A549 (cell line): Measurements from ENCODE around the gene CEP135.

Experiments
- BHLHE40 ChIP-seq: IDR thresholded peaks from 2 replicates; pipeline ENCODE4 v1.6.1; 2012; ENCODE audit warnings: low read depth, low read length, inconsistent platforms
- CBX2 ChIP-seq: fragments of 200-600 bp; sonication (generic); IDR thresholded peaks from 2 replicates; pipeline ENCODE4 v1.6.1; 2016; ENCODE audit warnings: low read depth, mild to moderate bottlenecking, borderline replicate concordance
- EP300 ChIP-seq, 2 experiments: fragments of >200 bp; sonication (Bioruptor Twin); formaldehyde crosslinking; IDR thresholded peaks; 2 replicates in 1 of 2; 3 replicates in 1 of 2; pipeline ENCODE4 v1.6.1; 2016 to 2017
- FOSL2 ChIP-seq, 2 experiments: fragments of 450-650 bp in 1 of 2; fragments of >200 bp in 1 of 2; sonication (Bioruptor Twin) in 1 of 2; formaldehyde crosslinking; IDR thresholded peaks; 2 replicates each; pipeline versions ENCODE4 v1.5.0 to v1.6.1; 2016 to 2020; ENCODE audit warnings: mild to moderate bottlenecking in 1 of 2, moderate library complexity in 1 of 2
- JUNB ChIP-seq: fragments of >200 bp; sonication (Bioruptor Twin); formaldehyde crosslinking; IDR thresholded peaks from 2 replicates; pipeline ENCODE4 v1.6.1; 2016
- POLR2A ChIP-seq: IDR thresholded peaks from 2 replicates; pipeline ENCODE4 v1.6.1; 2012; ENCODE audit warnings: mild to moderate bottlenecking, low read length
- POLR2AphosphoS2 ChIP-seq: conservative IDR thresholded peaks from 2 replicates; pipeline ENCODE4 v1.6.1; 2012; ENCODE audit warnings: low read length, improper control_type of control experiment, inconsistent platforms
- RAD21 ChIP-seq, 2 experiments: fragments of >200 bp in 1 of 2; sonication (Bioruptor Twin) in 1 of 2; formaldehyde crosslinking in 1 of 2; IDR thresholded peaks in 1 of 2; conservative IDR thresholded peaks in 1 of 2; 2 replicates in 1 of 2; 3 replicates in 1 of 2; pipeline ENCODE4 v1.6.1; 2012 to 2018; ENCODE audit warnings: inconsistent platforms in 1 of 2
- SMC3 ChIP-seq: fragments of >200 bp; sonication (Bioruptor Twin); formaldehyde crosslinking; IDR thresholded peaks from 3 replicates; pipeline ENCODE4 v1.6.1; 2018; ENCODE audit warnings: inconsistent platforms
- ZSCAN20 ChIP-seq: fragments of 250-450 bp; sonication (Bioruptor Pico); IDR thresholded peaks from 2 replicates; pipeline ENCODE4 v1.8.0; 2022; ENCODE audit warnings: mild to moderate bottlenecking, moderate library complexity
- TF ChIP-seq, protein P1 (sequence below): fragments of >200 bp; sonication (Bioruptor Twin); formaldehyde crosslinking; IDR thresholded peaks from 3 replicates; pipeline ENCODE4 v1.5.1; 2016
- TF ChIP-seq, protein P2 (sequence below): fragments of 450-650 bp; IDR thresholded peaks from 2 replicates; pipeline ENCODE4 v1.6.1; 2014; ENCODE audit warnings: antibody characterized with exemption
- TF ChIP-seq, protein P3 (sequence below): IDR thresholded peaks from 2 replicates; pipeline ENCODE4 v1.6.1; 2012

DNA sequence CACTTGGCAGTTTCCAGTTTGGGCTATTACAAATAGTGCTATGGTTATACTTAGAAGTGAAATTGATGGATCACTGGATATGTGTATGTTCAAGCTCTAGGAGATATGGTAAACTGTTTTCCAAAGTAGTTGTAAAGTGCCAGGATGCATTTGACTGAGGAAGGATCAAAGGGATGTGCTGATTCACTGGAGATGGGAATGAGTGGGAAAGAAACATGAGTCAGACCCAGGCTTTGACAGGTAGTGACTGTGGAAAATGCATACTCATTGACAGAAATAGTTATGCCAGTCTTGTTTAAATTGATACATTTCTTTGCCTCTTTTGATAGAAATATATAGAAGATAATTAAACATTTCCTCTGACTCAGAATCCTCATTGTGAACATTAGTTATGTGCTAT, 77.9 kb downstream of the CEP135 start:
- no peak for TF ChIP-seq EP300 (IDR thresholded peaks at IDR 0.05)
- no peak for TF ChIP-seq POLR2A
- no peak for TF ChIP-seq JUNB
- no peak for TF ChIP-seq CBX2
- TF ChIP-seq, protein P1, sequence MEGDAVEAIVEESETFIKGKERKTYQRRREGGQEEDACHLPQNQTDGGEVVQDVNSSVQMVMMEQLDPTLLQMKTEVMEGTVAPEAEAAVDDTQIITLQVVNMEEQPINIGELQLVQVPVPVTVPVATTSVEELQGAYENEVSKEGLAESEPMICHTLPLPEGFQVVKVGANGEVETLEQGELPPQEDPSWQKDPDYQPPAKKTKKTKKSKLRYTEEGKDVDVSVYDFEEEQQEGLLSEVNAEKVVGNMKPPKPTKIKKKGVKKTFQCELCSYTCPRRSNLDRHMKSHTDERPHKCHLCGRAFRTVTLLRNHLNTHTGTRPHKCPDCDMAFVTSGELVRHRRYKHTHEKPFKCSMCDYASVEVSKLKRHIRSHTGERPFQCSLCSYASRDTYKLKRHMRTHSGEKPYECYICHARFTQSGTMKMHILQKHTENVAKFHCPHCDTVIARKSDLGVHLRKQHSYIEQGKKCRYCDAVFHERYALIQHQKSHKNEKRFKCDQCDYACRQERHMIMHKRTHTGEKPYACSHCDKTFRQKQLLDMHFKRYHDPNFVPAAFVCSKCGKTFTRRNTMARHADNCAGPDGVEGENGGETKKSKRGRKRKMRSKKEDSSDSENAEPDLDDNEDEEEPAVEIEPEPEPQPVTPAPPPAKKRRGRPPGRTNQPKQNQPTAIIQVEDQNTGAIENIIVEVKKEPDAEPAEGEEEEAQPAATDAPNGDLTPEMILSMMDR = no peak
- TF ChIP-seq, protein P2, sequence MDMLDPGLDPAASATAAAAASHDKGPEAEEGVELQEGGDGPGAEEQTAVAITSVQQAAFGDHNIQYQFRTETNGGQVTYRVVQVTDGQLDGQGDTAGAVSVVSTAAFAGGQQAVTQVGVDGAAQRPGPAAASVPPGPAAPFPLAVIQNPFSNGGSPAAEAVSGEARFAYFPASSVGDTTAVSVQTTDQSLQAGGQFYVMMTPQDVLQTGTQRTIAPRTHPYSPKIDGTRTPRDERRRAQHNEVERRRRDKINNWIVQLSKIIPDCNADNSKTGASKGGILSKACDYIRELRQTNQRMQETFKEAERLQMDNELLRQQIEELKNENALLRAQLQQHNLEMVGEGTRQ = no peak
- TF ChIP-seq ZSCAN20 = no peak
- TF ChIP-seq FOSL2 (IDR thresholded peaks at IDR 0.05) = no peak
- TF ChIP-seq FOSL2 (CRISPR knock-in tag; IDR thresholded peaks at IDR 0.05) = no peak
- TF ChIP-seq, protein P3, sequence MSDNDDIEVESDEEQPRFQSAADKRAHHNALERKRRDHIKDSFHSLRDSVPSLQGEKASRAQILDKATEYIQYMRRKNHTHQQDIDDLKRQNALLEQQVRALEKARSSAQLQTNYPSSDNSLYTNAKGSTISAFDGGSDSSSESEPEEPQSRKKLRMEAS = no peak
- no peak for TF ChIP-seq POLR2AphosphoS2
- TF ChIP-seq SMC3 = no peak
- no peak for TF ChIP-seq BHLHE40
- TF ChIP-seq RAD21 (conservative IDR thresholded peaks at IDR 0.05 in 1 of 2, IDR thresholded peaks at IDR 0.05 in 1 of 2) = no peak
